BE2C (cell line): ENCODE results near the gene TNRC6A.
"Not testable (repeated sequence)": the region's sequence is repeated elsewhere in the genome, so short reads cannot be mapped to it uniquely, and the experiment has no call there.

Experiments
- DNase-seq: peaks from one replicate; pipeline ENCODE4 v3.0.0-alpha.2; 2020
- H3K27me3 ChIP-seq: fragments of 250-450 bp; sonication (Bioruptor Pico); 2 replicates; pipeline ENCODE4 v1.5.1; 2020; ENCODE audit warnings: mild to moderate bottlenecking
- H3K36me3 ChIP-seq: fragments of 250-450 bp; sonication (Bioruptor Pico); 2 replicates; pipeline ENCODE4 v1.5.1; 2020; ENCODE audit warnings: mild to moderate bottlenecking
- H3K4me1 ChIP-seq: fragments of 250-450 bp; sonication (Bioruptor Pico); 2 replicates; pipeline ENCODE4 v1.5.1; 2020
- H3K4me3 ChIP-seq: 2 replicates; pipeline ENCODE4 v1.5.1; 2011; ENCODE audit warnings: low read depth, low read length
- H3K9me3 ChIP-seq: fragments of 250-450 bp; sonication (Bioruptor Pico); 2 replicates; pipeline ENCODE4 v1.5.1; 2020
- CTCF ChIP-seq: IDR thresholded peaks from 2 replicates; pipeline ENCODE4 v1.5.1; 2012; ENCODE audit warnings: mild to moderate bottlenecking, low read depth, low read length

The TNRC6A gene

DNA sequence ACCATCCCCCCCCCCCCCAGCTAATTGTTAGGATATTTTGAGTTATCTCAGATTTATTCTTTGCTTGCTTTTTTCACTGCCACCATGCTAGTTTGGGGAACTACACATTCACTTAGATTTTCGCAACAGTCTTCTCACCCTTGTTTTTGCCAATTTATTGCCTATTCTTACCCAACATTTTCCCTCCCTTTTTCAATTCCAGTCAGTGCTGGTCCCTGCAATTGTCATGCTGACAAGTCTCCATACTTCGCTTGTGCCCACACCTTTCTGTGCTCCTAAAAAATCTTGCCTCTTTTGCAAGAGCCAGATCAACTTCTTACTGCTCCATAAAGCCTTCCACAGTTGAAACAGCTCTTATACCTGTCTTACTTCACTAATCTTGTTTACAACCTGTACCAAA lies 16.3 kb downstream of the TNRC6A start:
- DNase-seq = no peak
- Histone ChIP-seq H3K9me3 (no peaks in the 10 kb centered on the region), H3K36me3 (0 out of 2 replicates have a peak, but pooled peaks cover 8% of the 10 kb centered on the region), H3K4me1 (peaks cover 12% of the 10 kb centered on the region), H3K27me3 (no peaks in the 10 kb centered on the region), H3K4me3 (no peak overlapping the region)
- no peak for TF ChIP-seq CTCF

- Histone ChIP-seq H3K4me3 (no peak overlapping the region), H3K36me3 (0 out of 2 replicates have a peak, but pooled peaks cover 4% of the 10 kb centered on the region), H3K9me3 (no peaks in the 10 kb centered on the region), H3K4me1 (peaks cover 8% of the 10 kb centered on the region), H3K27me3 (no peaks in the 10 kb centered on the region)
- TF ChIP-seq CTCF = no peak
- peak; percentile 13 for DNase-seq
Measured at GRCh38 chr16:24747441-24747840, 18.0 kb downstream of the TNRC6A start.

GRCh38 chr16:24748242-24748641 lies 18.8 kb downstream of the TNRC6A start:
- no peak overlapping the region for H3K4me3 ChIP-seq
- no peak for TF ChIP-seq CTCF
- H3K9me3 ChIP-seq = no peaks in the 10 kb centered on the region
- DNase-seq = no peak
- H3K27me3 ChIP-seq = no peaks in the 10 kb centered on the region
- H3K36me3 ChIP-seq = 0 out of 2 replicates have a peak, but pooled peaks cover 5% of the 10 kb centered on the region
- H3K4me1 ChIP-seq = peaks cover 9% of the 10 kb centered on the region

DNA sequence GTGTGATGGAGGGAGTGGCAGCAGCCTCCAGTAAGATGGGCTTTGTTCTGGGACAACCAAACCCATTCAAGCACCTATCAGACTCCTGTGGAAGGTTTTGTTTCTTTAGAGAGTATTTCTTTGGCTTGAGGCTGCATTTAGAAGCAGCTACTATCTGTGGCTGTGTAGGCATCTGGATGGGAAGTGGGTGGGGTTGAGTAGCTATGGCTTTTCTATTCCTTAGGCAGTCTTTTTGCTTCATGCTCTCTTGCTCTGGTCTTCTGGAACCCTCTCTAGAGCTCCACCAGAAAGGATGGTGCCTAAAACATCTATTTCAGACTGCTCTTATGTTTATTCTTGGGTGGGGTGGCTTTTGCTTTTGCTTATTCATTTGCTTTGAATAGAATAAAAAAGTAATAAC lies 19.9 kb downstream of the TNRC6A start:
- Histone ChIP-seq H3K27me3 (no peaks in the 10 kb centered on the region), H3K4me1 (peaks cover 11% of the 10 kb centered on the region), H3K9me3 (no peaks in the 10 kb centered on the region), H3K4me3 (no peak overlapping the region), H3K36me3 (0 out of 2 replicates have a peak, but pooled peaks cover 7% of the 10 kb centered on the region)
- no peak for DNase-seq
- TF ChIP-seq CTCF = no peak

- DNase-seq, H3K36me3 ChIP-seq, H3K27me3 ChIP-seq, H3K4me3 ChIP-seq, H3K9me3 ChIP-seq: not testable (repeated sequence)
- H3K4me1 ChIP-seq = peaks cover 15% of the 10 kb centered on the region
Measured at GRCh38 chr16:24749872-24750271, 20.4 kb downstream of the TNRC6A start.

DNA sequence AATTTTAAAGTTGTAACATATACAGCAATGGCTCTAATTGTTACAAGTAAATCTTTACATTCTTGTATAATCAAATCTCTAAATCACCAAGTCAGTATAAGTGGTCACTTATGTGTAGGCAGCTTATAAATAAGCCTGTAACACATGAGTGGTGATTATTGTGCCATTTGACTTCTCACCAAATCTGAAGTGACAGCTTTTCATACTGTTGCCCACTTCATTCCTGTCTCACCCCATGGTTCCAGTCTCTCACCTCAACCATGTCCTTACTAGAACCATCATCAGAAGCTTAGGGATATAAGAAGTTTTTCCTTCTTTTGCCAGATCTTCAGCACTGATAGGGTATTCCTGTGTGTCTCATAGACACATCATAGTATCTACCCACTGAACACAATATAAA lies 23.5 kb downstream of the TNRC6A start:
- Histone ChIP-seq H3K9me3 (no peaks in the 10 kb centered on the region), H3K36me3 (peaks cover 6% of the 10 kb centered on the region), H3K27me3 (no peaks in the 10 kb centered on the region), H3K4me1 (peaks cover 7% of the 10 kb centered on the region), H3K4me3 (no peak overlapping the region)
- TF ChIP-seq CTCF = no peak
- no peak for DNase-seq

DNA sequence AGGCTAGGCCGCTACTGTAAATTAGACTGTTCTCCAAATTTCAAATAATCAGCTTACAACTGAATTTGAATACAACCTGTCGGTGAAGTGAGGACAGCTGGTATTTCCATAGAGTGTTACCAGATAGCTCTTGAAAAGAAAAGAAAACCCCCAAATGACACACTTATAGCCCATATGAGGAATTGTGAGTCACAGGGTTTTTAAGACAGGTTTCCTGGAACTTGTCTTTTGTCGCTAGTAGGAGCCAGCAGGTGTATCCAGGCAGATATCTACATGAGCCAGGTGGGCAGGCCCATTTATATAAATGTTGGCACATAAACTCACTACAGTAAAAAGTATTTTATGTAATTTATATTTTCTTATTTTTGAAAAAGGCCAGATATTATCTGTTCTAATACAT lies 24.0 kb downstream of the TNRC6A start:
- no peaks in the 10 kb centered on the region for H3K9me3 ChIP-seq
- H3K4me1 ChIP-seq = peaks cover 7% of the 10 kb centered on the region
- no peak for TF ChIP-seq CTCF
- H3K27me3 ChIP-seq = no peaks in the 10 kb centered on the region
- peaks cover 6% of the 10 kb centered on the region for H3K36me3 ChIP-seq
- no peak overlapping the region for H3K4me3 ChIP-seq
- no peak for DNase-seq
